HEK293T (cell line): ENCODE results near the gene ITGA11.

Experiments
- CTCF ChIA-PET: fragments of 350-600 bp; formaldehyde crosslinking; extraction: SDS; loops from one replicate; lab custom pipeline; 2021; ENCODE audit warnings: antibody characterized with exemption, inconsistent platforms; lab: Yijun Ruan, JAX
- POLR2A ChIA-PET: fragments of 350-600 bp; formaldehyde crosslinking; extraction: SDS; loops from one replicate; lab custom pipeline; 2020; ENCODE audit warnings: antibody characterized with exemption, inconsistent platforms; lab: Yijun Ruan, JAX
- DNase-seq: peaks from one replicate; pipeline ENCODE4 v3.0.0; 2012; ENCODE audit warnings: mixed read lengths; ENCODE audit errors: extremely low spot score
- ARNT ChIP-seq: fragments of 450-650 bp; IDR thresholded peaks from 2 replicates; pipeline ENCODE4 v1.6.1; 2017; ENCODE audit warnings: mild to moderate bottlenecking
- BHLHE40 ChIP-seq: fragments of 450-650 bp; IDR thresholded peaks from 2 replicates; pipeline ENCODE4 v1.6.1; 2016; ENCODE audit warnings: mild to moderate bottlenecking, moderate library complexity, borderline replicate concordance
- CTBP1 ChIP-seq: fragments of 450-650 bp; IDR thresholded peaks from 2 replicates; pipeline ENCODE4 v1.6.1; 2016; ENCODE audit warnings: borderline replicate concordance
- ELF4 ChIP-seq: fragments of 450-650 bp; IDR thresholded peaks from 2 replicates; pipeline ENCODE4 v1.6.1; 2017; ENCODE audit warnings: antibody characterized with exemption
- FOXA1 ChIP-seq: fragments of 450-650 bp; IDR thresholded peaks from 2 replicates; pipeline ENCODE4 v1.6.1; 2016; ENCODE audit warnings: mild to moderate bottlenecking
- FOXK2 ChIP-seq: fragments of 450-650 bp; IDR thresholded peaks from 2 replicates; pipeline ENCODE4 v1.6.1; 2016; ENCODE audit warnings: mild to moderate bottlenecking
- FOXM1 ChIP-seq: fragments of 450-650 bp; IDR thresholded peaks from 2 replicates; pipeline ENCODE4 v1.6.1; 2017; ENCODE audit warnings: mild to moderate bottlenecking, borderline replicate concordance
- HDGF ChIP-seq: fragments of 450-650 bp; IDR thresholded peaks from 2 replicates; pipeline ENCODE4 v1.6.1; 2017; ENCODE audit warnings: antibody characterized with exemption, borderline replicate concordance
- L3MBTL2 ChIP-seq: fragments of 450-650 bp; conservative IDR thresholded peaks from 2 replicates; pipeline ENCODE4 v1.6.1; 2016; ENCODE audit warnings: mild to moderate bottlenecking
- LEF1 ChIP-seq: fragments of 450-650 bp; IDR thresholded peaks from 2 replicates; pipeline ENCODE4 v1.6.1; 2017; ENCODE audit warnings: mild to moderate bottlenecking, borderline replicate concordance
- SP1 ChIP-seq: fragments of 450-650 bp; IDR thresholded peaks from 2 replicates; pipeline ENCODE4 v1.6.1; 2017
- SUZ12 ChIP-seq: fragments of 450-650 bp; IDR thresholded peaks from 2 replicates; pipeline ENCODE4 v1.6.1; 2016; ENCODE audit warnings: mild to moderate bottlenecking
- TARDBP ChIP-seq: fragments of 450-650 bp; IDR thresholded peaks from 2 replicates; pipeline ENCODE4 v1.6.1; 2016
- ZNF384 ChIP-seq: fragments of 450-650 bp; IDR thresholded peaks from 2 replicates; pipeline ENCODE4 v1.6.1; 2016
- TF ChIP-seq, protein P1 (sequence below): fragments of 450-650 bp; IDR thresholded peaks from 2 replicates; pipeline ENCODE4 v1.6.1; 2016

Gene ITGA11

DNA sequence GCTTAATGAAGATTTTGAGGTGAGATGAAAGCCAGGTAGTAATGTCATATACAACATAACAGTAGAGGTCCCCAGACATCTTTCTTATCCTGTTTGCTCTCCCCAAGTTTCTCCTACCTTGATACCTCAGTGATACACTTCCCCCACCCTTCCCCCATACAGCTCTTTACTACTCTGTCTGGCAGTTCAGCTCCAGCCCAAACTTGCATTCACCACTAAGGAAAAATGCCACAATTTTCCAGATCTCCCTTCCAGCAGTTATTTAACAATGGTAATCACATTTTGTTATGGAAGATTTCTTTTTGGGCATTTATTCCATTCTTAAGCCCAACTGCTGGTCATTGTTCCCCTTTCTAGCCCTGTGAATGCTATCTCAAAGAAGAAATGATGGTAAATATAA, 34.9 kb upstream of the ITGA11 start:
- no peak for DNase-seq
- CTCF ChIA-PET: interaction anchor here (0.6 kb wide), 1 partner anchor 24 kb away, joined by 3 read pairs; no protein-coding TSS in a partner anchor
- POLR2A ChIA-PET: no interaction called here
- no peak for TF ChIP-seq TARDBP
- no peak for TF ChIP-seq FOXM1
- TF ChIP-seq CTBP1: no peak
- TF ChIP-seq SP1: no peak
- TF ChIP-seq ARNT: no peak
- TF ChIP-seq, protein P1, sequence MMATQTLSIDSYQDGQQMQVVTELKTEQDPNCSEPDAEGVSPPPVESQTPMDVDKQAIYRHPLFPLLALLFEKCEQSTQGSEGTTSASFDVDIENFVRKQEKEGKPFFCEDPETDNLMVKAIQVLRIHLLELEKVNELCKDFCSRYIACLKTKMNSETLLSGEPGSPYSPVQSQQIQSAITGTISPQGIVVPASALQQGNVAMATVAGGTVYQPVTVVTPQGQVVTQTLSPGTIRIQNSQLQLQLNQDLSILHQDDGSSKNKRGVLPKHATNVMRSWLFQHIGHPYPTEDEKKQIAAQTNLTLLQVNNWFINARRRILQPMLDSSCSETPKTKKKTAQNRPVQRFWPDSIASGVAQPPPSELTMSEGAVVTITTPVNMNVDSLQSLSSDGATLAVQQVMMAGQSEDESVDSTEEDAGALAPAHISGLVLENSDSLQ: no peak

DNA sequence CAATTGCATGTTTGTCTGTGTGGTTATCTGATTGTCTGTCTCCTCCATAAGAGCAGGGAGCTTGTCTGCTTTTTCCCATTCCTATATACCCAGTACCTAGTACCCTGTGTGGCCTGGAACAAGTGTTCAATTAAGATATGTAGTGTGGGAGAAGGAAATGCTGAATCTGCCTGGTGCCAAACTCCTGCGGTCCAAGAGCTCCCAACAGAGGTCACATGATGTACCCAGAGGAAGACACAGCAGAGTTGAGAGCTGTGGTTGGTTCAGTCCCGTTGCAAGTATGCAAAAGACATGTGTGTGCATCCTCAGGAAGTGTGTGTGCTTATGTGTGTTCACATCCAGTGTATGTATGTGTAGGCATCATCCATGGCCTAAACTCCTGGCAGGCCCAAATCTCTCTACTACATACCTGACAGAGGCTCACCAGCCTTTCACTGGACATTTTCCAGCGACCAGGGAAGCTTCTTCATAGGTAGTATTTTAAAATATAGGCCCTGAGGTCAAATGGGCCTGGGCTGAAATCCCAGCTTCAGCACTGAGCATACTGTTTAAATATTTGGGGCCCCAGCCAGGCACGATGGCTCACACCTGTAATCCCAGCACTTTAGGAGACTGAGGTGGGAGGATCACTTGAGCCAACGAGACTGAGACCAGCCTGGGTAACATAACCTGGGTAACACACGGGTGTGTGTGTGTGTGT, 34.0 kb upstream of the ITGA11 start:
- ChIA-PET CTCF (interaction anchor here (0.6 kb wide), 1 partner anchor 25 kb away, joined by 3 read pairs; no protein-coding TSS in a partner anchor), POLR2A (no interaction called here)
- TF ChIP-seq L3MBTL2 (no peak), TARDBP (no peak), BHLHE40 (no peak), ZNF384 (no peak), FOXK2 (no peak)
- no peak for DNase-seq

DNA sequence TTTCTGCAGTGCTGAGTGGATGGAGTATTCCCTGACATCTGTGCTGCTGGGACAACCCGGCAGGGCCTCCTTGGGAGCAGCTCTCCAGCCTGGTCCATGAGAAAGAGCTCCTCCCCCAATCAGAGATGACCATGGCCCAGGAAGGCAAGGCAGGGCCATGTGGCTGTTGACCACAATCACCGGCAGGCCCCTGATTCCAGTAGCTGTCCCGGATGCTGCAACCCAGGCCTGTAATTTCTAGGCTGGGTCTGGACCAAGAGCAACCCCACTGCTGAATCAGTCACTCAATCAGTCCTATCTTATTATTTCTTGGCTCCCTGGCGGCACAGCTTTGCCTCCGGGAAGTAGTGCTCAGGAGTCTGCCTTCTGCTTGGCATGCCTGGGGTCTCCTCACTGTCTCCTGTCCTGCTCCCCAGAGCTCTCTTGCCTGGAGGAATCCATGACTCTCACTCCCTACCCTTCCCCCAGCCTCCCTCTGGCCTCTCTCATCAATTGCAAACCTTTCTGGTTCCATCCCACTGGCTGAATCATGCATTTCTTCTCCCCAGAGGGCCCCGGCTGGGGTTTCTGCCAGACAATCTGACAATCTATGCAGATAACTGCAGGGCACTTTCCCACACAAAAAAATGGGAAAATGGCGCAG, 32.6 kb upstream of the ITGA11 start:
- ChIA-PET CTCF (no interaction called here), POLR2A (no interaction called here)
- no peak for TF ChIP-seq BHLHE40
- no peak for DNase-seq

DNA sequence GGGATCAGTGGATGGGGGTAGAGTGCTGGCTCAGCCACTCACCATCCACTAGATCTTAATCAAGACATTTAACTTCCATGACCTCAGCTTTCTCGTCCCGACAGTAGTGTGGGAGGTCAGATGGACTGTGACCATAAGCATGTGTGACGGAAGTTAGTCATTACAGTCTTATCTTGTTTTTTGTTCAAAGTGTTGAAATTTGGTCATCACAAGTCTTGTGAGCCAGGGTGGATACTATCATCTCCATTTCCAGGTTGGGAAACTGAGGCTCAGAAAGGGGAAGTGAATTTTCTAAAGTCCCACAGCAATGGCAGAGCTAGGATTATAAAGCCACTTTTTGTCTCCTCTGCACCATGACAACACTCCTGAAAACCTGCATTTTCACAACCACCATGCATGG, 32.0 kb upstream of the ITGA11 start:
- TF ChIP-seq CTBP1: no peak
- no peak for TF ChIP-seq FOXK2
- no peak for TF ChIP-seq SUZ12
- TF ChIP-seq, protein P1: no peak
- no peak for TF ChIP-seq FOXA1
- TF ChIP-seq SP1: no peak
- no peak for TF ChIP-seq FOXM1
- DNase-seq: no peak
- CTCF ChIA-PET: no interaction called here
- POLR2A ChIA-PET: no interaction called here

DNA sequence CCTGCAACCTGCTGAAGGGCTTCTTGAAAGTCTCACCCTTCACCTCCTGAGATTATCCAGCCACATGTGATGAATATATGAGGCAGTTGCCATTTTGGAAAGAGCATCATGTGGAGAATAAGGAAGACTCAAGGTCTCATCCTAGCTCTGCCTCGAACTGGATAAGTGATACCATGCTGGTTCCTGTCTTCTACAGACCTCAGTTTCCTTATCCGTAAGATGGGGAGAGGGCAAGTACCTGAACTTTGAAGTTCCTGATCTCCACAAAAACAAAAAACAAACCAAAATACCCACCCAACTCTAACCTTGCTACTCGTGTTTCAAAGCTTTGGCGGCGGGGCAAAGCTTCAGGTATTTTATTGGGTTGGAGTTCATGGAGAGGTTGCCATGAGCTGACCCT, 31.5 kb upstream of the ITGA11 start:
- ChIA-PET CTCF (no interaction called here), POLR2A (no interaction called here)
- TF ChIP-seq LEF1 (no peak), L3MBTL2 (no peak), CTBP1 (no peak), HDGF (no peak), SUZ12 (no peak), SP1 (no peak), FOXK2 (no peak), ARNT (no peak), FOXM1 (no peak), BHLHE40 (no peak), TARDBP (no peak), FOXA1 (no peak), ELF4 (no peak)
- no peak for DNase-seq

DNA sequence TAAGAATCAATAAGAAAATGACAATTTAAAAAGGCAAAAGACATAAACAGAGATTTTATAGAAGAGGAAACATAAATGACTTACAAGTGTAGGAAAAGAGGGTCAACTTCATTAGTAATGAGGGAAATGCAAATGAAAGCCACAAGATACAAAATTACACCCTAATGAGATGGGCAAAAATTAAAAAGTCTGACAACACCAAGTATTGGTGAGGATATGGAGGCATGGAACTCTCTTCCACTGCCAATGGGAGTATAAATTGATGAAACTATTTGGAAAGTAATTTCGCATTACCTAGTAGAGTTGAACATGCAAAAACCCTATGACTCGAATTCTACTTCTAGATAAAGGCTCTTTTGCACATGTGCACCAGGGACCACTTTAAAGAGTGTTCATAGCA, 28.2 kb upstream of the ITGA11 start:
- CTCF ChIA-PET: no interaction called here

DNA sequence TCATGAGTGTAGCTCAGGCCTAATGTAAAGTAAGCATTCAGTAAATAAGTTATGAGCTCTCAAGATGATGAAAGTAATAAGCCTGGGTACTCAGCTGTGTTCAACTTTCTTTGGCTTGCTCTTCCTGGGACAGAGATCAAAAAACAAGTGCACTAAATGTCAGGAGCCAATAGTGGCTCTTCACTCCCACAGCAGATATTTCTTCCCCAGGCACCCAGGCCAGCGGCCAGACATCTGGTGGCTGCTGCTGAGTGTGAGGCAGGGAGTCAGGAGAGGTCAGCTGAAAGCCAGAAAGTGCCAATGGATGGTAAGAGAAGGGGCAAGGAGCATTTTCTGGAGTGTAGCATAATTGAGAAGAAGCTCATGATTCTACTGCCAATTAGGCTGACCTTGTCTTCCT, 18.2 kb upstream of the ITGA11 start:
- TF ChIP-seq, protein P1: no peak
- TF ChIP-seq L3MBTL2 (no peak), FOXM1 (no peak), FOXA1 (no peak)
- CTCF ChIA-PET: no interaction called here
- no peak for DNase-seq
- POLR2A ChIA-PET: no interaction called here

More for the DNA sequence above, 28.2 kb upstream of the ITGA11 start:
- TF ChIP-seq SUZ12 (no peak), L3MBTL2 (no peak), FOXM1 (no peak), LEF1 (no peak)
- DNase-seq: no peak
- POLR2A ChIA-PET: no interaction called here
